Endothelial cell of umbilical vein (primary cell): ENCODE data around the gene PLIN5. TPM values are rescaled to one million over a fixed set of nuclear protein-coding genes. Genes with fewer than 3 reads are reported as not detected.

Source experiments
- BruUV-seq: library from RNA; stranded (reverse); fragments of 400-500 nt; replicated peaks from 2 replicates; lab custom pipeline; 2021; lab: Mats Ljungman, UMichigan
- CTCF ChIA-PET: fragments of 300-600, 350-600 bp; sonication (Branson Sonifier 250); formaldehyde crosslinking; loops from one replicate; lab custom pipeline; 2021; ENCODE audit warnings: antibody characterized with exemption, inconsistent platforms; lab: Charles Lee
- POLR2A ChIA-PET: fragments of 300-600, 350-600 bp; sonication (Branson Sonifier 250); formaldehyde crosslinking; loops from one replicate; lab custom pipeline; 2021; ENCODE audit warnings: antibody characterized with exemption, inconsistent platforms; lab: Charles Lee
- DNase-seq: peaks from one replicate; pipeline ENCODE4 v3.0.0-alpha.2; 2011; ENCODE audit warnings: low read depth, low spot score
- FAIRE-seq: peaks from 2 replicates; lab custom pipeline; 2011; peaks lifted over from hg19 to GRCh38; lab: Jason Lieb, UNC
- H2AFZ ChIP-seq: 2 replicates; pipeline ENCODE4 v1.6.0; 2012; ENCODE audit warnings: low read depth, low read length, control low read depth, inconsistent platforms
- H3K27ac ChIP-seq: 2 replicates; pipeline ENCODE4 v1.5.1; 2011; ENCODE audit warnings: low read depth, mild to moderate bottlenecking, control low read depth, low read length, moderate library complexity; ENCODE audit not compliant: insufficient read depth
- H3K27me3 ChIP-seq, 2 experiments: 2 replicates each; pipeline versions ENCODE4 v1.6.0 to v1.6.1; 2011; ENCODE audit warnings: low read length in 2 of 2, mixed read lengths in 1 of 2; ENCODE audit not compliant: control insufficient read depth in 2 of 2, insufficient read depth in 2 of 2
- H3K36me3 ChIP-seq, 2 experiments: 2 replicates in 1 of 2; 3 replicates in 1 of 2; pipeline ENCODE4 v1.5.1; 2011; ENCODE audit warnings: low read length in 2 of 2, mild to moderate bottlenecking in 1 of 2, moderate library complexity in 1 of 2; ENCODE audit not compliant: control insufficient read depth in 2 of 2, insufficient read depth in 2 of 2; ENCODE audit errors: extremely low read depth in 1 of 2
- H3K4me1 ChIP-seq: 3 replicates; pipeline ENCODE4 v1.5.1; 2011; ENCODE audit warnings: mild to moderate bottlenecking, low read length; ENCODE audit not compliant: control insufficient read depth, insufficient read depth; ENCODE audit errors: extremely low read depth
- H3K4me2 ChIP-seq: 2 replicates; pipeline ENCODE4 v1.6.1; 2011; ENCODE audit warnings: low read length, control low read depth, mixed read lengths; ENCODE audit not compliant: insufficient read depth
- H3K4me3 ChIP-seq, 3 experiments: fragments of 200-600 bp in 1 of 3; sonication (generic), shearing (Covaris generic) in 1 of 3; replicated peaks in 1 of 3; 2 replicates each; pipeline ENCODE4 v1.5.1; 2011 to 2016; ENCODE audit warnings: control low read depth in 3 of 3, low read length in 3 of 3, mild to moderate bottlenecking in 2 of 3, inconsistent platforms in 1 of 3, low read depth in 1 of 3, moderate library complexity in 1 of 3; ENCODE audit not compliant: insufficient read depth in 1 of 3
- H3K79me2 ChIP-seq: 2 replicates; pipeline ENCODE4 v1.6.0; 2012; ENCODE audit warnings: low read length, inconsistent platforms; ENCODE audit not compliant: control insufficient read depth, insufficient read depth
- H3K9ac ChIP-seq: replicated peaks from 2 replicates; pipeline ENCODE3; 2011; ENCODE audit warnings: low read length, control low read depth; ENCODE audit not compliant: insufficient read depth; ENCODE audit errors: extremely low read depth
- H3K9me1 ChIP-seq: replicated peaks from 3 replicates; pipeline ENCODE4 v1.6.0; 2011; ENCODE audit warnings: mild to moderate bottlenecking, low read length; ENCODE audit not compliant: control insufficient read depth, insufficient read depth; ENCODE audit errors: extremely low read depth
- H3K9me3 ChIP-seq: replicated peaks from 2 replicates; pipeline ENCODE4 v1.5.1; 2012; ENCODE audit warnings: low read length, inconsistent platforms; ENCODE audit not compliant: control insufficient read depth, insufficient read depth
- H4K20me1 ChIP-seq: replicated peaks from 2 replicates; pipeline ENCODE3; 2011; ENCODE audit warnings: mild to moderate bottlenecking, low read length; ENCODE audit not compliant: control insufficient read depth, insufficient read depth; ENCODE audit errors: extremely low read depth
- EZH2 ChIP-seq: IDR thresholded peaks from 2 replicates; pipeline ENCODE4 v1.6.1; 2012; ENCODE audit warnings: borderline replicate concordance, low read depth, mild to moderate bottlenecking, moderate library complexity, low read length, inconsistent platforms; ENCODE audit not compliant: severe bottlenecking
- FOS ChIP-seq: IDR thresholded peaks from 2 replicates; pipeline ENCODE4 v1.6.1; 2011; ENCODE audit warnings: mild to moderate bottlenecking, low read length, moderate library complexity, borderline replicate concordance; ENCODE audit not compliant: insufficient read depth
- GATA2 ChIP-seq: IDR thresholded peaks from 2 replicates; pipeline ENCODE4 v1.7.0; 2011; ENCODE audit warnings: low read depth, mild to moderate bottlenecking, moderate library complexity, mixed read lengths, low read length; ENCODE audit not compliant: insufficient read length, insufficient read depth
- JUN ChIP-seq: IDR thresholded peaks from 2 replicates; pipeline ENCODE4 v1.6.1; 2011; ENCODE audit warnings: borderline replicate concordance, low read depth; ENCODE audit not compliant: insufficient read length, insufficient read depth
- MAX ChIP-seq: IDR thresholded peaks from 2 replicates; pipeline ENCODE4 v1.6.1; 2011; ENCODE audit not compliant: insufficient read depth, insufficient read length
- MYC ChIP-seq: IDR thresholded peaks from one replicate; pipeline ENCODE4 v1.6.1; 2011; ENCODE audit warnings: mild to moderate bottlenecking, low read depth, low read length
- POLR2A ChIP-seq: IDR thresholded peaks from 2 replicates; pipeline ENCODE4 v1.6.1; 2012; ENCODE audit warnings: low read depth, mild to moderate bottlenecking, control low read depth, low read length
- POLR2AphosphoS5 ChIP-seq: IDR thresholded peaks from 2 replicates; pipeline ENCODE4 v1.6.1; 2012; ENCODE audit warnings: low read depth, mild to moderate bottlenecking, control low read depth, low read length, moderate library complexity; ENCODE audit not compliant: insufficient read depth
- dilution Hi-C: fragments of 300-500 bp; cut with MboI; formaldehyde crosslinking; loops from one replicate; pipeline ENCODE4 v1.15.0; 2019; ENCODE audit warnings: low sequenced_read_pairs; ENCODE audit not compliant: extremely low pct_ligation_motif_present
- intact Hi-C: fragments of 100-400 bp; cut with micrococcal nuclease; formaldehyde crosslinking; loops from one replicate; pipeline ENCODE4 v1.10.0; 2022
- polyA plus RNA-seq, 4 experiments: library from polyadenylated mRNA; depleted of rRNA in 3 of 4; stranded (reverse) in 3 of 4; unstranded in 1 of 4; fragments of >200 nt; gene quantifications; 2 replicates each; pipeline versions ENCODE4 v1.2.1 to v1.2.3, GENCODE V29; 2011 to 2012; ENCODE audit warnings: missing spikeins in 1 of 4
- total RNA-seq: library from RNA; stranded (reverse); gene quantifications from 2 replicates; pipeline ENCODE4 v1.2.3, GENCODE V29; 2021
- TF ChIP-seq, protein P1 (sequence below), 2 donors: IDR thresholded peaks; 1 replicate in 1 of 2; 2 replicates in 1 of 2; pipeline ENCODE4 v1.5.1; 2011; ENCODE audit warnings: low read length in 2 of 2, mild to moderate bottlenecking in 2 of 2, moderate library complexity in 2 of 2, control low read depth in 1 of 2, inconsistent platforms in 1 of 2, low read depth in 1 of 2; ENCODE audit not compliant: insufficient read depth in 1 of 2; ENCODE audit errors: extremely low read depth in 1 of 2

Gene PLIN5
- total and polyA plus RNA-seq, 2 donors (not counting 3 experiments of a cell fraction or from before 2014, with no cell fraction given) = 0.17 to 0.24 TPM

DNA sequence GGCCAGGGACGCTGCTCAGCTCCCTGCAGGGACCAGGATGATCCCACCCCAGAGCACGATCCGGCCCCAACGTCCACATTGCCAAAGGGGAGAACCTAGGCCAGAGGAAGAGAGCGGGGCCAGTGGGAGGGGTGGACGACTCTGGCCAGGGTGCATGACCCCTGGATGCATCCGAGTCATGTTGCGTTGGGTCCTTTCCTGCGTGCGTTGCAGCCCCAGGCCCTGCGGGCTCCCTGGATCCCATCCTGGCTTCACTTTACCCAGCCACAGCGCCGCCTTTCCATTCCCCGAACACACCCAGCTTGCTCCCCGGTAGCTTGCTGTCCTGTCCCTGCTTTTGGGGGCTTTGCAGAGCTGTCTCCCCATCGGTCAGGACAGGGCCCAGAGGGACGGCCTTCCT is 27.2 kb downstream of the PLIN5 start:
- TF ChIP-seq EZH2 (no peak), GATA2 (no peak), MAX (no peak), JUN (no peak), MYC (no peak), POLR2AphosphoS5 (no peak), FOS (no peak), POLR2A (no peak)
- TF ChIP-seq, protein P1, sequence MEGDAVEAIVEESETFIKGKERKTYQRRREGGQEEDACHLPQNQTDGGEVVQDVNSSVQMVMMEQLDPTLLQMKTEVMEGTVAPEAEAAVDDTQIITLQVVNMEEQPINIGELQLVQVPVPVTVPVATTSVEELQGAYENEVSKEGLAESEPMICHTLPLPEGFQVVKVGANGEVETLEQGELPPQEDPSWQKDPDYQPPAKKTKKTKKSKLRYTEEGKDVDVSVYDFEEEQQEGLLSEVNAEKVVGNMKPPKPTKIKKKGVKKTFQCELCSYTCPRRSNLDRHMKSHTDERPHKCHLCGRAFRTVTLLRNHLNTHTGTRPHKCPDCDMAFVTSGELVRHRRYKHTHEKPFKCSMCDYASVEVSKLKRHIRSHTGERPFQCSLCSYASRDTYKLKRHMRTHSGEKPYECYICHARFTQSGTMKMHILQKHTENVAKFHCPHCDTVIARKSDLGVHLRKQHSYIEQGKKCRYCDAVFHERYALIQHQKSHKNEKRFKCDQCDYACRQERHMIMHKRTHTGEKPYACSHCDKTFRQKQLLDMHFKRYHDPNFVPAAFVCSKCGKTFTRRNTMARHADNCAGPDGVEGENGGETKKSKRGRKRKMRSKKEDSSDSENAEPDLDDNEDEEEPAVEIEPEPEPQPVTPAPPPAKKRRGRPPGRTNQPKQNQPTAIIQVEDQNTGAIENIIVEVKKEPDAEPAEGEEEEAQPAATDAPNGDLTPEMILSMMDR (IDR thresholded peaks at IDR 0.05; ENCODE audit: extremely low read depth in 1 of 2, insufficient read depth in 1 of 2, low read depth in 1 of 2, low read length in 2 of 2) = no peak
- no peaks in the 10 kb centered on the region for H3K27me3 ChIP-seq
- POLR2A ChIA-PET = no interaction called here
- no peak overlapping the region for H3K4me2 ChIP-seq
- BruUV-seq = no TSS peak
- H3K4me3 ChIP-seq = no peak overlapping the region
- H3K79me2 ChIP-seq = no peaks in the 10 kb centered on the region
- CTCF ChIA-PET = interaction anchor here (4.7 kb wide), 1 partner anchor 16 kb away, joined by 54 read pairs; no protein-coding TSS in a partner anchor
- dilution Hi-C loops (no loop called here), intact Hi-C loops (no loop called here)
- no peak overlapping the region for H3K27ac ChIP-seq
- no peaks in the 10 kb centered on the region for H3K9me1 ChIP-seq
- H3K36me3 ChIP-seq = peaks cover 3 to 8% of the 10 kb centered on the region in 2 experiments
- H2AFZ ChIP-seq = no peak overlapping the region
- H3K4me1 ChIP-seq = peaks cover 10% of the 10 kb centered on the region
- no peaks in the 10 kb centered on the region for H3K9me3 ChIP-seq
- no peaks in the 10 kb centered on the region for H4K20me1 ChIP-seq
- no peak overlapping the region for H3K9ac ChIP-seq
- DNase-seq (no peak), FAIRE-seq (no peak)
